ENCODE results near the gene KIF24. TPM values are rescaled to one million over a fixed set of nuclear protein-coding genes. Genes with fewer than 3 reads are reported as not detected.

KIF24 gene
- total and polyA plus RNA-seq, 2 of the 8 experiments (the other 6 are each of a cell fraction or from before 2014, with no cell fraction given), result 2.7 to 3.9 TPM

DNA sequence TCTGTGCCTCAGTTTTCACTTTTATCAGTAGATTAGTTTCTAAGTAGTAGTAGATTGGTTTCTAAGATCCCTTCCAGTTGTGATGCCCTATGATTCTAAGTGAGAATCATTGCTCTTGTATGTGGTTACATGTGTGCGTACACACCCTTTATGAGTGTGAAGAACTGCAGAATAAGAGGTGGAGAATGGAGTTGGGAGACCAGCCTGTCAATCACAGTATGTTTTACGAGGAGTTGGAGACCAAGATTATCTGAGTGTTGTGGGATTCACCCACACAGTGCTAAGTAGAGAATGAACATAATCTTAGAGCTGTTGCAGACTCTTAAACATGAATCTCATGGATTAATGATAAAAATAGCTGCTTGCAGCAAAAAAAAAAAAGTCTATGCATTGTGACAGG is 37.6 kb downstream of the KIF24 start:
- DNase-seq (ENCODE audit: low read depth in 1 of 2, low spot score in 2 of 2) (no peak), FAIRE-seq (no peak)
- Histone ChIP-seq H3K4me2 (ENCODE audit: insufficient read depth in 1 of 2, low read depth in 2 of 2, low read length in 2 of 2) (no peak overlapping the region), H3K79me2 (ENCODE audit: control insufficient read depth in 1 of 2, insufficient read depth in 2 of 2, low read length in 2 of 2) (no peaks in the 10 kb centered on the region), H3K4ac (replicated peaks; ENCODE audit: insufficient read length, low read depth, low read length) (no peak overlapping the region), H2BK12ac (ENCODE audit: low read depth, low read length) (no peak overlapping the region), H3K9me3 (ENCODE audit: insufficient read depth in 2 of 2, low read depth in 1 of 2, low read length in 1 of 2) (no peaks in the 10 kb centered on the region), H3K36me3 (ENCODE audit: control insufficient read depth in 2 of 4, insufficient read depth in 4 of 4, low read length in 3 of 4) (no peaks in the 10 kb centered on the region), H3K9ac (replicated peaks in 1 of 4; ENCODE audit: extremely low read depth in 1 of 4, low read depth in 3 of 4, low read length in 3 of 4) (no peak overlapping the region), H2BK120ac (replicated peaks; ENCODE audit: low read depth, low read length) (no peak overlapping the region), H4K20me1 (replicated peaks in 1 of 2; ENCODE audit: control insufficient read depth in 1 of 2, insufficient read depth in 2 of 2, low read length in 2 of 2) (no peaks in the 10 kb centered on the region), H3K23me2 (ENCODE audit: low read depth, low read length) (no peaks in the 10 kb centered on the region), H2BK15ac (ENCODE audit: low read length) (no peak overlapping the region), H3K79me1 (ENCODE audit: low read depth, low read length) (no peaks in the 10 kb centered on the region), H2BK5ac (ENCODE audit: low read depth, low read length) (no peak overlapping the region), H4K91ac (replicated peaks; ENCODE audit: insufficient read length, low read length) (no peak overlapping the region), H3K27me3 (replicated peaks in 1 of 4; ENCODE audit: control insufficient read depth in 3 of 4, extremely low read depth in 1 of 4, insufficient read depth in 3 of 4, low read length in 3 of 4) (no peaks in the 10 kb centered on the region), H4K8ac (ENCODE audit: extremely low read depth, insufficient read depth, low read length) (no peak overlapping the region), H3K4me1 (replicated peaks in 1 of 4; ENCODE audit: control insufficient read depth in 3 of 4, insufficient read depth in 4 of 4, low read length in 3 of 4) (no peaks in the 10 kb centered on the region), H2AFZ (ENCODE audit: low read length) (no peak overlapping the region), H3K18ac (ENCODE audit: extremely low read depth, low read length) (no peak overlapping the region), H2AK5ac (ENCODE audit: low read depth, low read length) (no peak overlapping the region), H3K56ac (replicated peaks; ENCODE audit: insufficient read length, low read depth, low read length) (no peak overlapping the region), H3K23ac (ENCODE audit: insufficient read length) (no peak overlapping the region), H3K14ac (ENCODE audit: insufficient read length) (no peak overlapping the region), H2BK20ac (ENCODE audit: low read length) (no peak overlapping the region), H3K27ac (ENCODE audit: low read depth, low read length) (no peak overlapping the region), H4K5ac (ENCODE audit: insufficient read length, low read depth, low read length) (no peak overlapping the region), H3K4me3 (ENCODE audit: extremely low read depth in 1 of 4, insufficient read depth in 2 of 4, low read depth in 3 of 4, low read length in 4 of 4) (no peak overlapping the region)
- WGBS, 2 experiments (ENCODE audit: extremely low coverage in 1 of 2, insufficient coverage in 1 of 2, insufficient read length in 1 of 2, insufficient replicate concordance in 2 of 2, low coverage in 1 of 2, low lambda C conversion rate in 2 of 2, missing lambda C conversion rate in 1 of 2), result 89% methylated on average over 2 of the region's 2 CpGs; no CpG with 5 or more reads in 1 of the 2 experiments
- ChIA-PET CTCF (ENCODE audit: partially characterized antibody) (interaction anchor here (0.6 to 1.4 kb wide), 5 partner anchors 12 to 300 kb away, joined by 3 to 7 read pairs (median 3); no protein-coding TSS in a partner anchor), POLR2A (ENCODE audit: partially characterized antibody) (interaction anchor here (0.6 to 0.8 kb wide), 2 partner anchors 28 to 513 kb away, joined by 3 to 5 read pairs; no protein-coding TSS in a partner anchor)
- TF ChIP-seq CBX5 (IDR thresholded peaks at IDR 0.05; ENCODE audit: low read depth, low read length) (no peak), NRF1 (IDR thresholded peaks at IDR 0.05; ENCODE audit: low read depth, low read length) (no peak), CHD1 (IDR thresholded peaks at IDR 0.05; ENCODE audit: low read depth, low read length) (no peak), CEBPB (IDR thresholded peaks at IDR 0.05; ENCODE audit: low read depth, low read length) (no peak), EP300 (IDR thresholded peaks at IDR 0.05; ENCODE audit: borderline replicate concordance in 1 of 2, low read depth in 2 of 2, low read length in 2 of 2) (no peak), MAFK (IDR thresholded peaks at IDR 0.05; ENCODE audit: low read depth, low read length) (no peak), CTBP2 (IDR thresholded peaks at IDR 0.05; ENCODE audit: borderline replicate concordance, insufficient read depth, insufficient read length, low read length) (no peak), KDM1A (IDR thresholded peaks at IDR 0.05; ENCODE audit: borderline replicate concordance, low read length) (no peak), POU5F1 (IDR thresholded peaks at IDR 0.05; ENCODE audit: low read depth, low read length) (no peak), TBP (IDR thresholded peaks at IDR 0.05; ENCODE audit: low read depth, low read length) (no peak)

Data from H1 (cell line).